ENCODE results near the gene PLAAT3. TPM values are rescaled to one million over a fixed set of nuclear protein-coding genes. Genes with fewer than 3 reads are reported as not detected.

The PLAAT3 gene
- polyA plus RNA-seq, 3 donors, result 57.4 to 771 (median 200) TPM

GRCh38 chr11:63574856-63575602 lies 39.2 kb downstream of the PLAAT3 start:
- H3K27ac ChIP-seq (ENCODE audit: low read depth, low read length), result no peak overlapping the region
- WGBS, 3 donors, result 45 to 72% (median 52%) methylated on average over 10 of the region's 10 CpGs

GRCh38 chr11:63573881-63574855 lies 40.1 kb downstream of the PLAAT3 start:
- 32 to 61% (median 34%) methylated on average over 15 of the region's 15 CpGs for WGBS, 3 donors
- no peak overlapping the region for H3K27ac ChIP-seq (ENCODE audit: low read depth, low read length)

- 34 to 54% (median 46%) methylated on average over 3 of the region's 3 CpGs for WGBS, 3 donors
- H3K27ac ChIP-seq (ENCODE audit: low read depth, low read length), result no peak overlapping the region
These were observed 42.1 kb downstream of the PLAAT3 start for GRCh38 chr11:63572026-63572688.

GRCh38 chr11:63569570-63569969 lies 44.7 kb downstream of the PLAAT3 start:
- no peak overlapping the region for H3K27ac ChIP-seq (ENCODE audit: low read depth, low read length)
- 95 to 96% (median 95%) methylated on average over 3 of the region's 3 CpGs for WGBS, 3 donors

- WGBS, 3 donors, result 33 to 45% (median 36%) methylated on average over 5 of the region's 5 CpGs
- no peak overlapping the region for H3K27ac ChIP-seq (ENCODE audit: low read depth, low read length)
These were observed 47.0 kb downstream of the PLAAT3 start for GRCh38 chr11:63567044-63567840.

- 81 to 87% (median 84%) methylated on average over 4 of the region's 4 CpGs for WGBS, 3 donors
- H3K27ac ChIP-seq (ENCODE audit: low read depth, low read length), result no peak overlapping the region
These were observed 49.4 kb downstream of the PLAAT3 start for GRCh38 chr11:63564784-63565350.

- H3K27ac ChIP-seq (ENCODE audit: low read depth, low read length), result no peak overlapping the region
- WGBS, 3 donors, result 77 to 81% (median 79%) methylated on average over 7 of the region's 7 CpGs
These were observed 50.0 kb downstream of the PLAAT3 start for GRCh38 chr11:63564056-63564774.

- 89 to 95% (median 92%) methylated on average over 13 of the region's 13 CpGs for WGBS, 3 donors
- no peak within 1 kb of the TSS for H3K27ac ChIP-seq (ENCODE audit: low read depth, low read length)
These were observed 50.8 kb downstream of the PLAAT3 start, which contains the start of gene PLAAT2 for GRCh38 chr11:63563201-63564055. Gene PLAAT2, minus strand, starts transcription at chr11:63563379. Its CDS starts 55 bp downstream, at chr11:63563324.

GRCh38 chr11:63560506-63561180 lies 53.6 kb downstream of the PLAAT3 start:
- no peak overlapping the region for H3K27ac ChIP-seq (ENCODE audit: low read depth, low read length)

GRCh38 chr11:63558459-63559157 lies 55.6 kb downstream of the PLAAT3 start:
- no peak overlapping the region for H3K27ac ChIP-seq (ENCODE audit: low read depth, low read length)

More at GRCh38 chr11:63560506-63561180, 53.6 kb downstream of the PLAAT3 start:
- WGBS, 3 donors, result 54 to 78% (median 61%) methylated on average over 7 of the region's 7 CpGs

GRCh38 chr11:63557570-63557969 lies 56.7 kb downstream of the PLAAT3 start:
- WGBS, 3 donors, result 74 to 88% (median 78%) methylated on average over 7 of the region's 7 CpGs
- H3K27ac ChIP-seq (ENCODE audit: low read depth, low read length), result no peak overlapping the region

More at GRCh38 chr11:63558459-63559157, 55.6 kb downstream of the PLAAT3 start:
- WGBS, 3 donors, result 94 to 95% (median 95%) methylated on average over 7 of the region's 7 CpGs

- no peak overlapping the region for H3K27ac ChIP-seq (ENCODE audit: low read depth, low read length)
- WGBS, 3 donors, result 73 to 77% (median 77%) methylated on average over 7 of the region's 7 CpGs
These were observed 57.7 kb downstream of the PLAAT3 start for GRCh38 chr11:63556404-63557013.

GRCh38 chr11:63554877-63555223 lies 59.4 kb downstream of the PLAAT3 start:
- no peak overlapping the region for H3K27ac ChIP-seq (ENCODE audit: low read depth, low read length)
- 77 to 83% (median 77%) methylated on average over 4 of the region's 4 CpGs for WGBS, 3 donors

- WGBS, 3 donors, result 37 to 67% (median 40%) methylated on average over 8 of the region's 8 CpGs
- H3K27ac ChIP-seq (ENCODE audit: low read depth, low read length), result no peak overlapping the region
These were observed 60.5 kb downstream of the PLAAT3 start for GRCh38 chr11:63553759-63554158.

GRCh38 chr11:63552921-63553320 lies 61.3 kb downstream of the PLAAT3 start:
- WGBS, 3 donors, result 77 to 84% (median 79%) methylated on average over 7 of the region's 7 CpGs
- H3K27ac ChIP-seq (ENCODE audit: low read depth, low read length), result no peak overlapping the region
